Sigmoid colon (tissue), 4 donors: ENCODE data around the gene LRCH1.

ENCODE experiments used
- CTCF ChIP-seq, 4 experiments: fragments of 450-650 bp in 3 of 4; fragments of 200-600 bp in 1 of 4; IDR thresholded peaks; one replicate each; pipeline ENCODE4 v1.5.1; 2016 to 2019; ENCODE audit warnings: antibody characterized with exemption in 4 of 4, mild to moderate bottlenecking in 3 of 4, moderate library complexity in 2 of 4
- POLR2A ChIP-seq, 2 donors: fragments of 450-650 bp; IDR thresholded peaks; one replicate each; pipeline ENCODE4 v1.6.1; 2016; ENCODE audit warnings: antibody characterized with exemption in 2 of 2, mild to moderate bottlenecking in 2 of 2, moderate library complexity in 2 of 2
- POLR2AphosphoS5 ChIP-seq, 4 donors: sonication (generic); formaldehyde crosslinking; IDR thresholded peaks; one replicate each; pipeline ENCODE4 v1.6.1; 2017; ENCODE audit warnings: antibody characterized with exemption in 4 of 4

- TF ChIP-seq POLR2AphosphoS5 (IDR thresholded peaks at IDR 0.05), result no peak
- TF ChIP-seq POLR2A (IDR thresholded peaks at IDR 0.05), result no peak
- TF ChIP-seq CTCF (IDR thresholded peaks at IDR 0.05), result no peak
Observed at GRCh38 chr13:46555722-46556417, 2.9 kb downstream of the LRCH1 start.
